Spinal cord (tissue), 10 donors: ENCODE results near the gene LINGO3. TPM values are rescaled to one million over a fixed set of nuclear protein-coding genes. Genes with fewer than 3 reads are reported as not detected.

Source experiments
- DNase-seq, 6 donors: peaks; one replicate each; pipeline versions ENCODE4 v3.0.0 to v3.0.0-alpha.2; 2013 to 2015; ENCODE audit warnings: low spot score in 6 of 6, low read depth in 4 of 6
- H3K27ac ChIP-seq: one replicate; pipeline ENCODE4 v1.5.1; 2013; ENCODE audit warnings: low read depth, low read length, control low read depth
- H3K27me3 ChIP-seq: one replicate; pipeline ENCODE4 v1.6.1; 2013; ENCODE audit warnings: low read length; ENCODE audit not compliant: control insufficient read depth, insufficient read depth
- H3K36me3 ChIP-seq: one replicate; pipeline ENCODE4 v1.6.1; 2013; ENCODE audit warnings: low read length; ENCODE audit not compliant: control insufficient read depth, insufficient read depth
- H3K4me1 ChIP-seq: one replicate; pipeline ENCODE4 v1.6.1; 2013; ENCODE audit warnings: low read length; ENCODE audit not compliant: control insufficient read depth, insufficient read depth
- H3K4me3 ChIP-seq: one replicate; pipeline ENCODE4 v1.5.1; 2013; ENCODE audit warnings: low read depth, low read length, control low read depth
- H3K9me3 ChIP-seq: one replicate; pipeline ENCODE4 v1.6.1; 2013; ENCODE audit warnings: low read length; ENCODE audit not compliant: control insufficient read depth, insufficient read depth
- WGBS: methylation state at CpG from one replicate; pipeline ENCODE4 v1.1.5; 2013; ENCODE audit warnings: missing lambda C conversion rate; ENCODE audit not compliant: insufficient coverage; 5-methylcytosine and 5-hydroxymethylcytosine counted together
- polyA plus RNA-seq, 2 donors: library from polyadenylated mRNA; unstranded; fragments of 120-200 nt; gene quantifications; one replicate each; pipeline ENCODE4 v1.2.1, GENCODE V29; 2013; ENCODE audit not compliant: insufficient read length in 2 of 2
- total RNA-seq, 2 donors: library from RNA; depleted of rRNA in 1 of 2; stranded (reverse); fragments of 120-200 nt in 1 of 2; fragments of >200 nt in 1 of 2; gene quantifications; one replicate each; pipeline versions ENCODE4 v1.2.3 to v1.2.4, GENCODE V29; 2013 to 2014
- donor health status: healthy.

LINGO3 gene
- total and polyA plus RNA-seq, 4 donors, result 0.94 to 7.4 (median 4.6) TPM

DNA sequence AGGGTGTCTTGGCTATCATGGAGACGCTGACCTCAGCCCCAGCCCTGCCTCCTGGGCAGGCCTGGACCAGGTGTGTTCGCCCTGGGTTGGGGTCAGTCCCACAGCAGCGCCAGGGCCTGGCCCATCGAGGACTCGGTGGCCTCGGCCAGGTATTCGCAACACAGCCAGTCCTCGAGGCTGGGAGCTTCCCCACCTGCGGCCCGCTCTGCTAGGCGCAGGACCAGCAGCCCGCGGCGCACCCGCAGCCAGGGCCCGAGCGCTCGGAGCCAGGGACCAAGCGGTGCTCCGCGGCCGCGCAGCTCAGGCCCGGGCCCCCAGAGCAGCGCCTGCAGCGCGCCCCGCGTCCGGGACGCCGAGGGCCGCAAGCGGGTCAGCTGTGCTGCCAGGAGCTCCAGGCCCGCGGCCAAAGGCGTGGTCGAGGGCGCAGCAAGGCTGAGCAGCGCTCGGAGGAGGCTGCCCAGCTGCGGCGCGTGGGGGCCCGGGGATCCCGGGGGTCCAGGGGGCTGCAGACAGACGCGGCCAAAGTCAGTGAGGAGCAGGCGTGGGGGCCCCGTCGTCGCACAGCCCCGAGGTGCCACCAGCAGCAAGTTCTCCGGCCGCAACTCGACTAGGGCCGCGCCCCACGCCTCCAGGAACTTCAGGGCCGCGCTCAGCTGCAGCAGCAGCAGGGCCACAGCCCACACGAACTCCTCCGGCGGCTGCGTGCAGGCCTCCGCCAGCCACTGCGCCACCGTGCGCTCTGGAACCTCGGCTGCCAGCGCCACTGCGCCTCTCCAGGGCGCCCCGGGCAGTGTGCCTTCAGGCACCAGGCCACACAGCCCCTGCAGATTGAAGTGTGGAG, 32.1 kb downstream of the LINGO3 start:
- peaks cover 71% of the 10 kb centered on the region for H3K36me3 ChIP-seq
- WGBS, result 63% methylated on average over 73 of the region's 74 CpGs
- peaks cover 3% of the 10 kb centered on the region for H3K27me3 ChIP-seq
- H3K9me3 ChIP-seq, result no peaks in the 10 kb centered on the region
- peaks cover 52% of the 10 kb centered on the region for H3K4me1 ChIP-seq
- H3K4me3 ChIP-seq, result no peak overlapping the region
- DNase-seq, result no peak
- H3K27ac ChIP-seq, result no peak overlapping the region

DNA sequence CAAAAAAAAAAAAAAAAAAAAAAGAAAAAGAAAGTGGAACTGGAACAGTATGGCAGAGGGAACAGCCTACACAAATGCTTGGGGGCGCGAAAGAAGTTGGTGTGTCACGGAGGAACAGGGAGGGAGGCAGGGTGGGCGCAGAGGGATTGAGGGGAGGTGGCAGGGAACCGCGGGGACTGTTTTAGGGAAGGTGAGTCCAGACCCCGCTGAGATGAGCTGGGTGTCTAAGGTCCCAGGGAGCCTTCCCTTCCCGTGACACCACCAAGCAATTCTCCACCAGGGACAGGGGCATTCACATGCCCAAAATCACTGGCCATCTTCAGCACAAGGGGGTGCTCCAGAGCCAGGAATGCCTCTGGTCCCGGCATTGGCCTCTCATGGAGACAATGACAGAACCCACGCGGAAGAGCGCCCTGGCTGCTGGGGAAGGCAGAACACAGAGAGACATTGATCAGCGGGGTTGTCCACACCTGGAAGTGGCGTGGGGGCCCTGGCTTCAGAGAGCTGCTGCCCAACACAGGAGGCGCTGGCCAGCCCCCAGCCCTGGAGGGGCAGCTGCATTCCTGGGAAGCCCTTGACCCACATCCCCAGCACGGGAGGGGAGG, 32.9 kb downstream of the LINGO3 start:
- Histone ChIP-seq H3K9me3 (no peaks in the 10 kb centered on the region), H3K4me3 (no peak overlapping the region), H3K27me3 (no peaks in the 10 kb centered on the region), H3K27ac (no peak overlapping the region), H3K36me3 (peaks cover 69% of the 10 kb centered on the region), H3K4me1 (peaks cover 52% of the 10 kb centered on the region)
- DNase-seq, result peak in 2 of 6 donors; percentile 80 to 83
- 39% methylated on average over 12 of the region's 16 CpGs for WGBS

DNA sequence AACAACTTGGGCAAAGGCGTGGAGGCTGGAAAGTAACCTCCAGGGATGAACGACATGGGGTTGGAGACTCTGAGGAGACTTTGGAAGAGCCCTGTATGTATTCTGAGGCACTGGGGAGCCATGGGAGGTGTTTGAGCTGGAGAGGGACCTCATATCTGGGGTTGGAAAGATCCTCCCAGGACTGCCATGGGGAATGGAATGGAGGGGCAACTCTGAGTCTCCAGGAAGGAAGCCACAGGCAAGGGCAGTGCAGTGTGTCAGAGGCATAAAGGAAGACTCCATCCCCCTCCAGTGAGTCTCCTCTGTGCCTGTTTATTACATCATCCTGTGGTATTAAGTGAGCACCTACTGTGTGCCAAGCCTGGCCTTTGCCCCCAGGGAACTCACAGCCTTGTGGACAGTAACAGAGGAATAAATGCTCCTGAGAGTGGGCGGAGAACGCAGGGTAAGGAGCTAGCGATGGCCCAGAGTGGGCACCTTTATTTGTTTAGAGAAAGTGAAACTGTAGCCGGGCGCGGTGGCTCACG, 33.7 kb downstream of the LINGO3 start:
- Histone ChIP-seq H3K36me3 (peaks cover 69% of the 10 kb centered on the region), H3K27me3 (no peaks in the 10 kb centered on the region), H3K4me1 (peaks cover 52% of the 10 kb centered on the region), H3K9me3 (no peaks in the 10 kb centered on the region), H3K27ac (peak overlapping the region; percentile 7), H3K4me3 (no peak overlapping the region)
- no peak for DNase-seq
- WGBS, result 87% methylated on average over 5 of the region's 9 CpGs

DNA sequence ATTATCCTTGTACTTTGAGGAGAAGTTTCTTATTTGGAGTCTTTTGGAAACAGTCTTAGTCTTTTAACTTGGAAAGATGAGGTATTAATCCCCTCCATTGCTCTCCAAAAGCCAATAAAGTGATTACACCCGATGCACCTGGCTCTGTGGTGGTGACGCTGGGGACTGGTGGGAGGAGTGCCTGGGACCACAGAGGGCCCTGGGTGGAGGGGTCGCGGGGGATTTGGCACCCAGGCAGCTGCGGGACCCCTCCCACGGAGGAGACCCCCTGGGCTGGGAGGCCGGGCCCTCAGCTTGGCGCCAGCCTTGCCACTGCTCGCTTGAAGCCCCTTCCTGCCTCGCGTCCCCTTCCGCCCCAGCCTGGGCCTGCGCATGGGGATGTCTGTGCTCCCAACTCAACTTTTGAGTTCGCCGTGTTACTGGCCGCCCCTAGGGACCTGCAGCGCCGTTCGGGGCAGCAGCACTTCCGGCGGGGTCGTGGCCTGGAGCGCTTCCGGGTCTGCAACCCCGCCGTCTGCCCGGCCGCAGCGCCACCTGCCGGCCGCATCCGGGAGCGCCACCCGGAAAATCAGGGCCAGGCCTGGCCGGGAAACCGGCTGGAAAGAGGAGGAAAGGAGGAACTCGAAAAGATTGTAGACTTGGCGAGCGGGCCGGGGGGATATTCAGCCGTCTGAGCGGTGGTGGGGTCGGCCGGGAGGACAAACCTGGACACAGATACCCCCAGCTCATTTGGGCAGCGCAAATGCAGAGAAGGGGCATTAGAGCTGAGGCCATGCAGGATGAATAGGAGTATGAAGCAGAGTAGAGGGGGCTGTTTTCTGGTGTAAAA, 34.4 kb downstream of the LINGO3 start:
- H3K4me3 ChIP-seq, result no peak overlapping the region
- no peaks in the 10 kb centered on the region for H3K27me3 ChIP-seq
- peaks cover 65% of the 10 kb centered on the region for H3K36me3 ChIP-seq
- peak in 2 of 6 donors; percentile 79 to 81 for DNase-seq
- H3K27ac ChIP-seq, result peak overlapping the region; percentile 7
- 10% methylated on average over 45 of the region's 45 CpGs for WGBS
- no peaks in the 10 kb centered on the region for H3K9me3 ChIP-seq
- peaks cover 52% of the 10 kb centered on the region for H3K4me1 ChIP-seq

DNA sequence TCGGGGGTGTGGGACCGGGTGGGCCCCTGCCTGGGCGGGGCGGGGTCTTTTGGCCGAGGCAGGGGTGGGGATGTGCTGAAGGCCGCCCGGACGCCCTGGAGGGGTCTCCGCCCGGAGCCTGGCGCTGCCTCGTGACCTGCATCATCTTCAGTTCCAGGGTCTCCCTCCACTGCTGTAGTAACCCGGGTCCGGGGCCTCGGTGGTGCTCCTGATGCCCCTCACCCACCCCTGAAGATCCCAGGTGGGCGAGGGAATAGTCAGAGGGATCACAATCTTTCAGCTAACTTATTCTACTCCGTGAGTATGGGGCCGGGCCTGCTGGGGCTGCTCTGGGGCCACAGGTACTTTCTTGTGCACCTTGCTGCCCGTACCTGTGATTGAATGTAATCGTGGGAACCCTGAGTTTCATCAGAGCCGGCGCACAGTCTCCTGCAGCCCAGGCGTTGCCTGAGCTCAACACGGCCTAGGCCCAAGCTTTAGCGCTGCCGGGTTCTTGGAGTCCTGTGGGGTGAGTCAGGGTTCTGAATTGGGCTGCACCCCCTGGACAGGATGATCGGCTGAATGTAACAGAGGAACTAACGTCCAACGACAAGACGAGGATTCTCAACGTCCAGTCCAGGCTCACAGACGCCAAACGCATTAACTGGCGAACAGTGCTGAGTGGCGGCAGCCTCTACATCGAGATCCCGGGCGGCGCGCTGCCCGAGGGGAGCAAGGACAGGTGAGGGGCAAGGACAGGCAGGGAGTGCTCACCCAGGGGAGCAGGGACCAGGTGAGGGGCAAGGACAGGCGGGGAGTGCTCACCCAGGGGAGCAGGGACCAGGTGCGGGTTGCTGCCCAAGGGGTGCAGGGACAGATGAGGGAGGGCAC, 36.5 kb downstream of the LINGO3 start:
- H3K4me3 ChIP-seq, result peak overlapping the region; percentile 96
- peaks cover 63% of the 10 kb centered on the region for H3K4me1 ChIP-seq
- 35% methylated on average over 42 of the region's 43 CpGs for WGBS
- no peaks in the 10 kb centered on the region for H3K9me3 ChIP-seq
- DNase-seq, result no peak
- no peaks in the 10 kb centered on the region for H3K27me3 ChIP-seq
- peak overlapping the region; percentile 88 for H3K27ac ChIP-seq
- peaks cover 54% of the 10 kb centered on the region for H3K36me3 ChIP-seq

DNA sequence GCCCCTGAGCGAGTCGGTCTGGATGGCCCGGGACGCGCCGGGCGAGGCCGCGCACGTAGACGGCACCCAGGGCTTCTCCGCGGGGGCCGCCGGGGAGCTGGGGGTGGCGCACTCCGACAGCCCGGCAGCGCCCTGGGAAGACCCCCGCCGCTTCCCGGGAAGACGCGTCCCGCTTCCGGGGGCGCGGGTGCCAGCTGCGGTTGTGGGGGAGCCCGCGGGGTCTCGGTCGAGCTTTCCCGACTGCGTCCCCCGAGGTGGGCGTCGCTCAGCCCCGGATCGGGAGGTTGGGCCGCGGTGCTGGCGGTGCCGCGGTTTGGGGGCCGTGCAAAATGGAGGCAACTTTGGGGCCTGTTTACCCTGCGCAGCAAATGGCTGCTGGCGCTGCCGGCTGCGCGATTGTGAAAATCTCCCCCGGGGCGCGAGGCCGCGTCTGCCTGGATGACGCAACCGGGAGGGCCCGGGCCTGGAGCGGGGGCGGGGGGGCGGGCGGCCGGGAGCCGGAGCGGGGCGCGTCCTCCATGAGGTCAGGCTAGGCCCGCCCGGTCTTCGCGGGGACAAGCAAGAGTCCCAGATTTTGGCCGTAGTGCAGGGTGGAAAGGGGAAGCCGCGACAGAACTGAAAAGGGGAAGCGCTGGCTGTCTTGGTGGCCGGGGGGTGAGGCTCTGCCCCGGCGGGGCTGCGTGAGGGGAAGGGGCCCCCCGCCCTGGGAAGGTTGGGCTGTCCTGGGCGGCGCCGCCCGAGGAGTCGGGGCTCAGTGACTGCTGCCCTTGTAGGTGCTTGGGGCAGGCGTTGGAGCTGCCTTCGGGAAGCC, 37.3 kb downstream of the LINGO3 start:
- under 1% methylated on average over 88 of the region's 88 CpGs for WGBS
- no peaks in the 10 kb centered on the region for H3K9me3 ChIP-seq
- peak in 2 of 6 donors; percentile 83 to 86 for DNase-seq
- H3K27ac ChIP-seq, result peak overlapping the region; percentile 96
- H3K4me3 ChIP-seq, result peak overlapping the region; percentile 96
- H3K36me3 ChIP-seq, result peaks cover 47% of the 10 kb centered on the region
- peaks cover 61% of the 10 kb centered on the region for H3K4me1 ChIP-seq
- H3K27me3 ChIP-seq, result no peaks in the 10 kb centered on the region

DNA sequence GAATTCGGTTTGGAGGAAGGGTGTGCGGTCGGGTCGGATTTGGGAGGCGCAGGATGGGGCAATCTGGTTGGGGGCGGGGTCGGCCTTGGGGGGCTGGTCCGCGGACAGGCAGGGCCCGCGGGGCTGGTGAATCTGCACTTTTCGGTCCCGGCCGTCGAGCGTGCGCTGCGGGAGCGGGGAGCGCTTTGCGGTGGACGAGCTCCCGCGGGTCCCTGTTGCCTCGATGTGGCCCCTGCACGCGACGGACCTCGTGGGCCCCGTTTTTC, 37.9 kb downstream of the LINGO3 start:
- DNase-seq, result no peak
- 0% methylated on average over 30 of the region's 30 CpGs for WGBS
- peaks cover 56% of the 10 kb centered on the region for H3K4me1 ChIP-seq
- H3K36me3 ChIP-seq, result peaks cover 41% of the 10 kb centered on the region
- peak overlapping the region; percentile 96 for H3K4me3 ChIP-seq
- H3K27ac ChIP-seq, result peak overlapping the region; percentile 96
- no peaks in the 10 kb centered on the region for H3K27me3 ChIP-seq
- H3K9me3 ChIP-seq, result no peaks in the 10 kb centered on the region

DNA sequence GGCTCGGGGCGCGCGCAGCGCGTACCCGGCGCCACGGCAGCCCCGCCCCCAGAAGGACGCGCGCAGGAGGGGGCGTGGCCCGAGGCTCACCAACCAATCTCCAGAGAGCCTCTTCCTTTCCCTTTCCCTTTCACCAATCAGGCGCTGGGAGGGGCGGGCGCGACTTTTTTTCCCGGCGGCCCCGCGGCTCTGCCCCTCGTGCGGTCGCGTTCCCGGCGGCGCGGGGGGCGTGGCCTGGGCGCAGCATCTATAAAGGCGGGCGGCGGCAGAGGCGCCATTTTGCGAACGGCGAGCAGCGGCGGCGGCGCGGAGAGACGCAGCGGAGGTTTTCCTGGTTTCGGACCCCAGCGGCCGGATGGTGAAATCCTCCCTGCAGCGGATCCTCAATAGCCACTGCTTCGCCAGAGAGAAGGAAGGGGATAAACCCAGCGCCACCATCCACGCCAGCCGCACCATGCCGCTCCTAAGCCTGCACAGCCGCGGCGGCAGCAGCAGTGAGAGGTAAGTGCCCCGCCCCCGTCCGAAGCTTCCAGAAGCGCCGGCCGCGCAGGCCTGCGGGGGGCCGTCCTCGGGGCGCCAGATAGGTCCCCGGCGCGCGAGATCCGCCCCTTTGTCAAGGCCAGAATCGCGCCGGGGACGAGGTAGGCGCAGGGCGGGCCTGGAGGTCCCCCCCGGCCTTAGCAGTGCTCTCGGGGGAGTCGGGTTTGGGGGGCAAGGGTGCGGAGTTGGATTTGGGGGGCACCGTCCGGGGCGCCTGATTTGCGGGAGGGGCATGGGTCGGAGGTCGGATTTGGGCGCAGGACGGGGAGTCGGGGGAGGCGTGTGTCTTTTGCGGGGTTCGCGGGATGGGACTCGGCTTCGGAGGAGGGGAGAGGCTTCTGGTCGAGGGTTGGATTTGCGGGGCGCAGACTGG, 38.5 kb downstream of the LINGO3 start:
- peaks cover 52% of the 10 kb centered on the region for H3K4me1 ChIP-seq
- 0% methylated on average over 103 of the region's 103 CpGs for WGBS
- no peaks in the 10 kb centered on the region for H3K9me3 ChIP-seq
- H3K27me3 ChIP-seq, result no peaks in the 10 kb centered on the region
- H3K4me3 ChIP-seq, result peak overlapping the region; percentile 96
- DNase-seq, result peak; percentile 91 to 99 (median 94)
- H3K36me3 ChIP-seq, result peaks cover 37% of the 10 kb centered on the region
- peak overlapping the region; percentile 96 for H3K27ac ChIP-seq
